Testis (tissue), 3 donors: ENCODE results near the gene PDE6B. TPM values are rescaled to one million over a fixed set of nuclear protein-coding genes. Genes with fewer than 3 reads are reported as not detected.

Experiments used
- DNase-seq: peaks from one replicate; pipeline ENCODE4 v3.0.0-alpha.2; 2019
- H3K27ac ChIP-seq, 2 donors: fragments of 200-600 bp; sonication (generic); one replicate each; pipeline ENCODE4 v1.5.1; 2019
- H3K27me3 ChIP-seq: fragments of 200-600 bp; sonication (generic); one replicate; pipeline ENCODE4 v1.5.1; 2019
- H3K36me3 ChIP-seq: fragments of 200-600 bp; sonication (generic); one replicate; pipeline ENCODE4 v1.5.1; 2017; ENCODE audit warnings: low read depth; ENCODE audit errors: missing control alignments
- H3K4me1 ChIP-seq: fragments of 200-600 bp; sonication (generic); one replicate; pipeline ENCODE4 v1.5.1; 2019
- H3K4me3 ChIP-seq, 2 donors: fragments of 200-600 bp; sonication (generic); one replicate each; pipeline ENCODE4 v1.5.1; 2017 to 2019
- H3K9me3 ChIP-seq: fragments of 200-600 bp; sonication (generic); one replicate; pipeline ENCODE4 v1.5.1; 2017
- CTCF ChIP-seq, 3 experiments: fragments of 450-650 bp in 2 of 3; fragments of 200-600 bp in 1 of 3; sonication (generic) in 1 of 3; IDR thresholded peaks; one replicate each; pipeline ENCODE4 v1.5.1; 2016 to 2019; ENCODE audit warnings: antibody characterized with exemption in 3 of 3, mild to moderate bottlenecking in 2 of 3, moderate library complexity in 1 of 3
- POLR2A ChIP-seq: fragments of 450-650 bp; IDR thresholded peaks from one replicate; pipeline ENCODE4 v1.6.1; 2017; ENCODE audit warnings: antibody characterized with exemption, mild to moderate bottlenecking, moderate library complexity
- WGBS, 2 donors: methylation state at CpG; one replicate each; pipeline ENCODE4 v1.1.5; 2018; 5-methylcytosine and 5-hydroxymethylcytosine counted together
- intact Hi-C: fragments of 100-400 bp; cut with DNase I; formaldehyde crosslinking; loops from one replicate; pipeline ENCODE4 v1.15.1; 2023; ENCODE audit warnings: low total_unique reads
- polyA plus RNA-seq: library from polyadenylated mRNA; stranded (reverse); fragments of 350-450 nt; fragmentation: Illumina TruSeq; extraction: RNeasy Lipid Tissue Mini Kit (QIAGEN cat#74804); gene quantifications from one replicate; pipeline ENCODE4 v1.2.3, GENCODE V29; 2014; ENCODE audit warnings: low read depth, low replicate concordance; ENCODE audit not compliant: insufficient read depth
- total RNA-seq, 2 donors: library from RNA; depleted of rRNA; stranded (reverse); fragments of >200 nt; gene quantifications; one replicate each; pipeline ENCODE4 v1.2.3, GENCODE V29; 2016

PDE6B gene
- total and polyA plus RNA-seq, 3 donors from 2014 or later: 5.9 to 11.4 (median 5.9) TPM

DNA sequence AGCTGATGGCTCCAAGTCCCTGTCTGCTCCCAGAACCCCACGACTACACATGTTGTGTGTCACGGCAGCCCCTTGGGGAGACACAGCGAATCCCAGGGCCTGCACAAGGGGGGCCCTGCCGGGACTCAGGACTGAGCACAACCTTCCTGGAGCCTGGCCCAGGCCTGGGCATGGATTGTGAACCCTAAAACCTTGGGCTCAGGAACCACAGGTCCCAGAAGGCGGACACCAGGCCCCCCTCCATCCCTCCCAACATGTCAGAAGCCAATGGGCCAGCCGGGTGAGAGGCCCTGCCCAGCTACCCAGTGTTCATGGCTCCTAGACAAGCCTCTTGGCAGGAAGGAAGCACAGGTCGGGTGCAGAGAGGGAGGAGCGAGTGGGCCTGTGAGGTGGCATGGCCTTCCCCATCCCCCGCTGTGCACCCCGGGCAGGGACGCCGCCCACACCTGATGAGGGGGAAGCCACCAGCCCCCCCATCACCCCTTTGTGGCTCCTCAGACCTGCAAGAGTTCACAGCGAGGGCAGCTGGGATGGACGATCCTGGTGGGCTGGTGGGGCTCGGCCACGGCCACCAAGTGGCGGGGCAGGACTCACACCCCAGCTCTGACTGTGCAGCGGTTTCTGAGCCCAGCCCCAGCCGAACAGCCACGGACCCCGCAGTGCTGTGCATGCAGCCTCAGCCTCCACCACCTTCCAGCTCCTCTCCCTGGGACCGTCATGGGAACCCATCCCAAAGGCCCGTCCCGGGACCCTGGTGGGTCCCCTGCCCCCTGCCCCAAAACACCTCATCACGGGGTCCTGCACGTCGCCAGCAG lies 3.7 kb downstream of the PDE6B start:
- no peaks in the 10 kb centered on the region for H3K9me3 ChIP-seq
- H3K27me3 ChIP-seq: no peaks in the 10 kb centered on the region
- H3K4me1 ChIP-seq: no peaks in the 10 kb centered on the region
- no peak for TF ChIP-seq CTCF (IDR thresholded peaks at IDR 0.05)
- TF ChIP-seq POLR2A: no peak
- no peak for DNase-seq
- no peaks in the 10 kb centered on the region for H3K36me3 ChIP-seq
- intact Hi-C loops: no loop called here
- H3K4me3 ChIP-seq: no peak overlapping the region
- 92 to 93% methylated on average over 13 to 25 of the region's 27 CpGs for WGBS, 2 donors
- no peak overlapping the region for H3K27ac ChIP-seq

DNA sequence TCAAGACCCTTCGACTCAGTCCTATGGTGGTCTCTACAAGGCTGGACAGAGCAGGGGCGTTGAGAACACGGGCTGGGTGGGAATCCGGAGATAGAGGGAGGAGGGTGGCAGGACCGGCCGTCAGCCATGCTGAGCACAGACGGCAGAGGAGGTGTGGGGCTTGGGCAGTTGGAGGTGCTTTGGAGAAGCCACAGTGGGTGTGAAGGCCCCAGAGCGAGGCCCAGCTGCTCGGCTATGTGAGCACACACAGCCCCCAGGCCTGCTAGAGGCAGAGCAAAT lies 4.2 kb downstream of the PDE6B start:
- intact Hi-C loops: no loop called here
- 77 to 82% methylated on average over 4 to 9 of the region's 9 CpGs for WGBS, 2 donors
- H3K27me3 ChIP-seq: no peaks in the 10 kb centered on the region
- H3K27ac ChIP-seq: no peak overlapping the region
- no peaks in the 10 kb centered on the region for H3K4me1 ChIP-seq
- no peaks in the 10 kb centered on the region for H3K9me3 ChIP-seq
- TF ChIP-seq POLR2A (no peak), CTCF (IDR thresholded peaks at IDR 0.05) (no peak)
- no peaks in the 10 kb centered on the region for H3K36me3 ChIP-seq
- no peak overlapping the region for H3K4me3 ChIP-seq
- no peak for DNase-seq

DNA sequence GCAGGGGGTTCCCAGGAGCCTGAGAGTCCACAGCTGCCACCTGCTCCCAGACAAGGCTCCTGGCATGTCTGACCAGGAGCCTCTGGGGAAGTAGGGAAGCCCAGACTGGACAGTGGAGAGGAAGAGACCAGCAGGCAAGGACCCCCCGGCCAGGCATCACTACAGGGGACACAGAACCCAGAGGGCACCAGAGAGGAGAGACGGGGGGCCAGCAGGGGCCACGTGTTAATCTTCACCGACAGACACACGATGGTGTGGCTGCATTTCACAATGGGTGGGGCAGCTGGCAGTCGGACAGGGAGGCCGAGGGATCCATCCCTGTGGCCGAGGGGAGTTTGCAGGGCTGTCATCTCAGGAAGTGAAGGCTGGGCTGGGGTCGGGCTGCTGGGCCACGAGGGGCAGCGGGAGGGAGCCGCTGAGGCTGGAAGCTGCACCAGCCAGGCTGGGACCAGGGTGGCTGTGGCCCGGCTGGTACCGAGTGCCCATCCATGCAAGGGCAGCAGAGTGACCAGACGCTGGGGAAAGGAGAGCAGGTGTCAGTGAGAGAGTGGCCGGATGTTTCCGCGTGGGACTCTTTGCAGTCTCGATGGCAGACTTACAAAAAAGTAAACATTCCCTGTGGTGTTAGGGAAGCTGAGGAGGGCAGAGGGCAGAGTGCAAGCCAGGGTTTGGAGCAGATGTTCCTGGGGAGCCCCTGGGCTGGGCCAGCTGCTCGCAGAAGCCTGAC lies 4.7 kb downstream of the PDE6B start:
- no peak overlapping the region for H3K27ac ChIP-seq
- intact Hi-C loops: no loop called here
- TF ChIP-seq POLR2A (no peak), CTCF (IDR thresholded peaks at IDR 0.05) (no peak)
- DNase-seq: no peak
- no peak overlapping the region for H3K4me3 ChIP-seq
- no peaks in the 10 kb centered on the region for H3K27me3 ChIP-seq
- 57 to 71% methylated on average over 14 to 20 of the region's 20 CpGs for WGBS, 2 donors
- H3K4me1 ChIP-seq: no peaks in the 10 kb centered on the region
- H3K36me3 ChIP-seq: no peaks in the 10 kb centered on the region
- H3K9me3 ChIP-seq: no peaks in the 10 kb centered on the region

DNA sequence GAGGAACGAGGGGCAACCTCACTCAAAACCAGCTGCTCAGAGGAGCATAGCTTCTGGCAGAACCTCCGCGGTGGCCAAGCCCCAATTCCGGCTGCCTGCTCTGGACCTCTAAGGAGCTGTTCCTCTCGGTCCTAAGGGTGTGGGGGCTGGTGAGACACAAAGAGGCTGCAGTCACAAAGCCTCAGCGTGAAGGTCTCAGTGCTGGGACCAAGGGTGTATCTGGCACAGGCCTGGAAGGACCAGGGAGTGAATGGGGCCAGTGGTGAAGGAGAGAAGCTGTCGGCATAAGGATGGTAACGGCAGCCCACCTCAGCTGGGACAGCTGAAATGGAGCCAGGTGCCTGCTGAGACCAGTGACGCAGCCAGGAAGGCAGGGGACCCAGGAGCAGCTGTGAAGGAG lies 5.3 kb downstream of the PDE6B start:
- Histone ChIP-seq H3K27me3 (no peaks in the 10 kb centered on the region), H3K27ac (no peak overlapping the region), H3K4me1 (no peaks in the 10 kb centered on the region), H3K9me3 (no peaks in the 10 kb centered on the region), H3K36me3 (no peaks in the 10 kb centered on the region), H3K4me3 (no peak overlapping the region)
- DNase-seq: no peak
- TF ChIP-seq CTCF (IDR thresholded peaks at IDR 0.05) (no peak), POLR2A (no peak)
- intact Hi-C loops: no loop called here
- WGBS, 2 donors: 75 to 77% methylated on average over 9 of the region's 9 CpGs
